Osteoblast (primary cell): ENCODE results near the gene GRM4. TPM values are rescaled to one million over a fixed set of nuclear protein-coding genes. Genes with fewer than 3 reads are reported as not detected.
A peak's percentile ranks its signal among the peaks of the same experiment; 100 is the strongest.

Experiments
- DNase-seq: peaks from one replicate; pipeline ENCODE4 v3.0.0; 2011; ENCODE audit warnings: low spot score, mixed read lengths; ENCODE audit not compliant: insufficient read length; ENCODE audit errors: missing footprints
- H2AFZ ChIP-seq: 2 replicates; pipeline ENCODE4 v1.6.0; 2011; ENCODE audit warnings: mild to moderate bottlenecking, low read length
- H3K27ac ChIP-seq: 2 replicates; pipeline ENCODE4 v1.5.1; 2011; ENCODE audit warnings: mild to moderate bottlenecking, low read depth, low read length, moderate library complexity
- H3K27me3 ChIP-seq: 2 replicates; pipeline ENCODE4 v1.6.0; 2012; ENCODE audit warnings: mild to moderate bottlenecking, control low read depth, inconsistent platforms, low read length, moderate library complexity; ENCODE audit not compliant: insufficient read depth
- H3K36me3 ChIP-seq: 2 replicates; pipeline ENCODE4 v1.5.1; 2011; ENCODE audit warnings: mild to moderate bottlenecking, low read length, control low read depth, moderate library complexity; ENCODE audit not compliant: insufficient read depth
- H3K4me1 ChIP-seq: 2 replicates; pipeline ENCODE4 v1.5.1; 2011; ENCODE audit warnings: mild to moderate bottlenecking, low read length, control low read depth, moderate library complexity; ENCODE audit not compliant: insufficient read depth
- H3K4me2 ChIP-seq: 2 replicates; pipeline ENCODE4 v1.6.0; 2011; ENCODE audit warnings: mild to moderate bottlenecking, low read length; ENCODE audit not compliant: insufficient read depth
- H3K4me3 ChIP-seq: fragments of 200-600 bp; sonication (generic); 3 replicates; pipeline ENCODE4 v1.5.1; 2012; ENCODE audit warnings: mild to moderate bottlenecking, low read length, inconsistent platforms; ENCODE audit not compliant: insufficient read depth
- H3K79me2 ChIP-seq: 2 replicates; pipeline ENCODE4 v1.6.0; 2012; ENCODE audit warnings: mild to moderate bottlenecking, low read length, control low read depth, inconsistent platforms; ENCODE audit not compliant: insufficient read depth
- H3K9me3 ChIP-seq: 2 replicates; pipeline ENCODE4 v1.5.1; 2011; ENCODE audit warnings: low read depth, low read length, control low read depth
- H4K20me1 ChIP-seq: 2 replicates; pipeline ENCODE4 v1.6.0; 2012; ENCODE audit warnings: mild to moderate bottlenecking, low read length, control low read depth; ENCODE audit not compliant: insufficient read depth
- CTCF ChIP-seq: IDR thresholded peaks from 2 replicates; pipeline ENCODE4 v1.5.1; 2011; ENCODE audit warnings: mild to moderate bottlenecking, low read depth, low read length, moderate library complexity; ENCODE audit errors: extremely low read depth
- total RNA-seq: library from RNA; depleted of rRNA; stranded (reverse); fragments of >200 nt; gene quantifications from 2 replicates; pipeline ENCODE4 v1.2.3, GENCODE V29; 2012

GRM4 gene
- total RNA-seq, 1 donor, result 0.36 TPM

GRCh38 chr6:34177181-34177591, 31.3 kb upstream of the GRM4 start:
- Histone ChIP-seq H3K27ac (no peak overlapping the region), H2AFZ (no peak overlapping the region), H3K4me2 (no peak overlapping the region), H3K4me1 (no peaks in the 10 kb centered on the region), H3K36me3 (no peaks in the 10 kb centered on the region), H3K79me2 (no peaks in the 10 kb centered on the region), H3K9me3 (no peaks in the 10 kb centered on the region), H3K27me3 (no peaks in the 10 kb centered on the region), H4K20me1 (no peaks in the 10 kb centered on the region), H3K4me3 (no peak overlapping the region)
- no peak for TF ChIP-seq CTCF
- DNase-seq, result no peak

- no peak for TF ChIP-seq CTCF
- H3K9me3 ChIP-seq, result no peaks in the 10 kb centered on the region
- no peak overlapping the region for H3K4me3 ChIP-seq
- no peaks in the 10 kb centered on the region for H3K4me1 ChIP-seq
- no peaks in the 10 kb centered on the region for H3K79me2 ChIP-seq
- peak; percentile 41 for DNase-seq
- H3K4me2 ChIP-seq, result no peak overlapping the region
- no peak overlapping the region for H2AFZ ChIP-seq
- no peak overlapping the region for H3K27ac ChIP-seq
- no peaks in the 10 kb centered on the region for H3K36me3 ChIP-seq
- no peaks in the 10 kb centered on the region for H4K20me1 ChIP-seq
- no peaks in the 10 kb centered on the region for H3K27me3 ChIP-seq
These were observed 30.6 kb upstream of the GRM4 start for GRCh38 chr6:34176261-34177031.

- Histone ChIP-seq H2AFZ (no peak overlapping the region), H3K4me2 (no peak overlapping the region), H3K27ac (no peak overlapping the region), H3K9me3 (no peaks in the 10 kb centered on the region), H3K79me2 (no peaks in the 10 kb centered on the region), H3K4me3 (no peak overlapping the region), H3K36me3 (no peaks in the 10 kb centered on the region), H3K27me3 (peaks cover under 1% of the 10 kb centered on the region), H4K20me1 (no peaks in the 10 kb centered on the region), H3K4me1 (no peaks in the 10 kb centered on the region)
- peak; percentile 22 for DNase-seq
- no peak for TF ChIP-seq CTCF
These were observed 29.0 kb upstream of the GRM4 start for GRCh38 chr6:34174846-34175399.

GRCh38 chr6:34172961-34173775, 27.3 kb upstream of the GRM4 start:
- no peaks in the 10 kb centered on the region for H3K9me3 ChIP-seq
- no peaks in the 10 kb centered on the region for H3K4me1 ChIP-seq
- H2AFZ ChIP-seq, result no peak overlapping the region
- H3K4me3 ChIP-seq, result no peak overlapping the region
- TF ChIP-seq CTCF, result no peak
- H3K27me3 ChIP-seq, result peaks cover 2% of the 10 kb centered on the region
- no peak overlapping the region for H3K4me2 ChIP-seq
- no peaks in the 10 kb centered on the region for H3K36me3 ChIP-seq
- H3K79me2 ChIP-seq, result no peaks in the 10 kb centered on the region
- no peaks in the 10 kb centered on the region for H4K20me1 ChIP-seq
- no peak for DNase-seq
- no peak overlapping the region for H3K27ac ChIP-seq
